Measurements from ENCODE around the gene CD207.

CD207 gene

DNA sequence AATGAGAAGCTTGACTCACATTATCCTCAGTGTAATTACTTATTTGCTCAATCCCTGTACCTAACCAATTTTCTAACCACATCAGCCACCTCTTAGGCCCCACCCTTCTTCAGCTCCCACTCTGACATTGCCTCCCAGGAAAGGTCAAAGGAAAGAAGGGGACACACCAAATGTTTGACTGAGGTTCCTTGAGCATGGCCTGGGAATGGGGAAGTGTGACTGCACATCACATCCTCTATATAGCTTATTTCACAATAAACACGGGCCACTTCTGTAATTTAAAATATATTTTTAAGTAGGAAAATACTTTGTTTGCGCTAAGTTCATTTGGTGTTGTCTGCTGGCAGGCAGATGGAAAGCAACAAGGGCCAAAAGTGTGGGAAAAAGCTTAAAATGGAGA lies 42.2 kb downstream of the CD207 start:
- DNase-seq (ENCODE audit: low read depth in 2 of 2) = no peak

GRCh38 chr2:70790136-70790828 lies 45.3 kb downstream of the CD207 start, which contains the start of gene FIGLA:
Gene FIGLA (minus strand): TSS chr2:70790643. CDS start chr2:70790638, 5 bp downstream.
- DNase-seq (ENCODE audit: low read depth in 2 of 2) = no peak

- DNase-seq (ENCODE audit: low read depth in 2 of 2) = peak; percentile 35 to 45
Measured at GRCh38 chr2:70789304-70790135, 46.1 kb downstream of the CD207 start.

DNA sequence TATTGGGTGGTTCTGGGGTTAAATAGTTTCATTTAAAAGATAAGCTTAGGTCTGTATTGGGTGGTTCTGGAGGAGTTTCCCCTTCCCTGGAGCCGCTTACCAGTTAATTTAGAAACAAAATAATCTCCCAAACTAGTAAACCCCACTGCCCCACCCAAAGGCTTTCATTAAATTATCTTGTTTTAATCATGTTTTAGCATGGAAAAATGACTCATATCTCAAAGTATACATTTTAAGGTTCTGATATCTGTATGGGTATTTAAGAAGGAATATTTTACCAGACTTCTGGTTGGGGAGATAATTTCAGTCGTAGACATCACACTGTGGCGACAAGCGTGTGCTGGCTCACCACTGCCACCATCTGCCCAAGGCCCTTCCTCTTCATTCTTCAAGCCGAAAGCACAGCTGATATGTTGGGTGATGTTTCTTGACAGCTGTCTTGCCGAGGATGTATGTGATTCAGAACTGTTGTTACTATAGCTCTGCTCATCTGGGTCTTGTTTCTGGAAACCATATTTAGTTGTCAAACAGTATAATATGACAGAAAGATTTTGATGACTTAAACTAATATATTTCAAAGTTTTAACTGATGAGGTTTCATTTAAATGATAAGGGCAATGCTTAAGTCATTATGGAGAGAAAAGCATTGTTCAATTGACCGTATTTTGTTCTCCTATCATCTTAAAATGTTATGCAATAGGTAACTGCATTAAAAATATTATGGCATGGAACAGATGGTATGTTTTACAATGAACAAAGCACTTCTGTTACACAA lies 50.3 kb downstream of the CD207 start:
- DNase-seq (ENCODE audit: low read depth in 2 of 2) = no peak

GRCh38 chr2:70784320-70784719 lies 51.3 kb downstream of the CD207 start:
- no peak for DNase-seq (ENCODE audit: low read depth in 2 of 2)

All from stimulated activated CD8-positive, alpha-beta memory T cell treated with anti-CD3 and anti-CD28 coated beads, Interleukin-15, amount 100 ng/mL, for 4 hours (primary cell).